Measurements from ENCODE around the gene NUDT3. TPM values are rescaled to one million over a fixed set of nuclear protein-coding genes. Genes with fewer than 3 reads are reported as not detected.

NUDT3 gene
- total RNA-seq, 4 donors from 2014 or later: 40.0 to 71.9 (median 50.6) TPM

DNA sequence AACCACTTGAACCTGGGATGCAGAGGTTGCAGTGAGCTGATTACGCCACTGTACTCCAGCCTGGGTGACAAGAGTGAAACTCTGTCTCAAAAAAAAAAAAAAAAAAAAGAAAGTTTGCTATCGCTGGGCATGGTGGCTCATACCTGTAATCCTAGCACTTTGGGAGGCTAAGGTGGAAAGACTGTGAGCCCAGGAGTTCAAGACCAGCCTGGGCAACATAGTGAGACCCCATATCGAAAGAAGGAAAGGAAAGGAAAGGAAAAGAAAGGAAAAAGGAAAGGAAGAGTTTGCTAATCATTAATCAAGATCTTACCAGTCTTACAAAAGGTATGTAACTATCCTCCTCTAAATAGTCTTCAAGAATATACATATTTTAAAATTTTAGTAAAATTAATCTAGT, 88.3 kb downstream of the NUDT3 start:
- ATAC-seq (no peak), DNase-seq (no peak)
- Histone ChIP-seq H3K27ac (peak overlapping the region; percentile 80 to 90 (median 88)), H3K4me3 (no peak overlapping the region), H3K36me3 (no peaks in the 10 kb centered on the region), H3K9me3 (no peaks in the 10 kb centered on the region), H3K4me1 (peaks cover 64 to 68% of the 10 kb centered on the region in 2 donors), H3K27me3 (no peaks in the 10 kb centered on the region)
- no peak for TF ChIP-seq POLR2A (IDR thresholded peaks at IDR 0.05)
- TF ChIP-seq, protein P1, sequence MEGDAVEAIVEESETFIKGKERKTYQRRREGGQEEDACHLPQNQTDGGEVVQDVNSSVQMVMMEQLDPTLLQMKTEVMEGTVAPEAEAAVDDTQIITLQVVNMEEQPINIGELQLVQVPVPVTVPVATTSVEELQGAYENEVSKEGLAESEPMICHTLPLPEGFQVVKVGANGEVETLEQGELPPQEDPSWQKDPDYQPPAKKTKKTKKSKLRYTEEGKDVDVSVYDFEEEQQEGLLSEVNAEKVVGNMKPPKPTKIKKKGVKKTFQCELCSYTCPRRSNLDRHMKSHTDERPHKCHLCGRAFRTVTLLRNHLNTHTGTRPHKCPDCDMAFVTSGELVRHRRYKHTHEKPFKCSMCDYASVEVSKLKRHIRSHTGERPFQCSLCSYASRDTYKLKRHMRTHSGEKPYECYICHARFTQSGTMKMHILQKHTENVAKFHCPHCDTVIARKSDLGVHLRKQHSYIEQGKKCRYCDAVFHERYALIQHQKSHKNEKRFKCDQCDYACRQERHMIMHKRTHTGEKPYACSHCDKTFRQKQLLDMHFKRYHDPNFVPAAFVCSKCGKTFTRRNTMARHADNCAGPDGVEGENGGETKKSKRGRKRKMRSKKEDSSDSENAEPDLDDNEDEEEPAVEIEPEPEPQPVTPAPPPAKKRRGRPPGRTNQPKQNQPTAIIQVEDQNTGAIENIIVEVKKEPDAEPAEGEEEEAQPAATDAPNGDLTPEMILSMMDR (IDR thresholded peaks at IDR 0.05 in 4 of 5, conservative IDR thresholded peaks at IDR 0.05 in 1 of 5): no peak
- in situ Hi-C loops (cut with MboI; ENCODE audit: low sequenced_read_pairs in 4 of 4) (no loop called here), intact Hi-C loops (cut with DNase I; ENCODE audit: low total_unique reads) (no loop called here)

DNA sequence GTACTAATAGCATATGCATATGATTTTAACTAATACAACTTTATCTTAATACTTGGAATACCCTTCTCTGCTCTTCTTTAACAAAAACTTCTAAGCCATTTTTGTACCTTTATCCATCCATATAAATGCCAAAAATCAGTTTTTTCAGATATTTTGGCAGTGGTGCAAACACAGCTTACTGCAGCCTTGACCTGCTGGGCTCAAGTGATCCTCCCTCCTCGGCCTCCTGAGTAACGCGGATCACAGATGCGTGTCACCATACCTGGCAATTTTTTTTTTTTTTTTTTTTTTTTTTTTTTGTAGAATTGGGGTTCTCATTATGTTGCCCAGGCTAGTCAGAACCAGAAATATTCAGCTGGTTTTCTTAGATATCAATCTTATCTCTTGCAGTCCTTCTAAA, 89.5 kb downstream of the NUDT3 start:
- no peaks in the 10 kb centered on the region for H3K27me3 ChIP-seq
- TF ChIP-seq, protein P1 (IDR thresholded peaks at IDR 0.05 in 4 of 5, conservative IDR thresholded peaks at IDR 0.05 in 1 of 5): no peak
- no peak for TF ChIP-seq POLR2A (IDR thresholded peaks at IDR 0.05)
- ATAC-seq (no peak), DNase-seq (no peak)
- no peaks in the 10 kb centered on the region for H3K9me3 ChIP-seq
- H3K4me1 ChIP-seq: peaks cover 68 to 74% of the 10 kb centered on the region in 2 donors
- no peak overlapping the region for H3K4me3 ChIP-seq
- H3K27ac ChIP-seq: peak overlapping the region; percentile 80 to 90 (median 88)
- intact Hi-C loops (cut with DNase I; ENCODE audit: low total_unique reads): no loop called here
- in situ Hi-C loops (cut with MboI; ENCODE audit: low sequenced_read_pairs in 4 of 4): no loop called here
- no peaks in the 10 kb centered on the region for H3K36me3 ChIP-seq

DNA sequence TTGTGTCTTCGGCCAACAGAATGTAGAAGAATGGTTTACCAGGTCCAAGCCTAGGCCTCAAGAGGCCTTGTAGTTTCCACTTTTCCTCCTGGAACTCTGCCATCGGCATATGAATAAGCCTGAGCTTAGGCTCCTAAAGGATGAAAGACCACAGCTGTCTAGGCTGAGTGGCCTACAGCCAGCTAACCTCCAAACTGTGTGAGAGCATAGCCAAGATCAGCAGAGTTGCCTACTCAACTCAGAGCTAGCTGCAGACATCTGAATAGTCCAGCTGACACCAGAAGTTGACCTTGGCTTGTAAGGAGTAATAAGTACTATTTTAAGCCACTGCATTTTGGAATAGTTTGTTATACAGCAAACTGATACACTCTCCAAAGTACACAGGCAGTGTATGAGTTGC, 91.1 kb downstream of the NUDT3 start:
- no peak for TF ChIP-seq POLR2A (IDR thresholded peaks at IDR 0.05)
- TF ChIP-seq, protein P1 (IDR thresholded peaks at IDR 0.05 in 4 of 5, conservative IDR thresholded peaks at IDR 0.05 in 1 of 5): no peak
- in situ Hi-C loops (cut with MboI; ENCODE audit: low sequenced_read_pairs in 4 of 4) (no loop called here), intact Hi-C loops (cut with DNase I; ENCODE audit: low total_unique reads) (no loop called here)
- Histone ChIP-seq H3K27me3 (no peaks in the 10 kb centered on the region), H3K4me1 (peaks cover 60 to 71% of the 10 kb centered on the region in 2 donors), H3K9me3 (no peaks in the 10 kb centered on the region), H3K4me3 (no peak overlapping the region), H3K36me3 (no peaks in the 10 kb centered on the region), H3K27ac (peak overlapping the region; percentile 80 to 90 (median 88))
- ATAC-seq (peak; percentile 92 to 95), DNase-seq (peak; percentile 58 to 73)

DNA sequence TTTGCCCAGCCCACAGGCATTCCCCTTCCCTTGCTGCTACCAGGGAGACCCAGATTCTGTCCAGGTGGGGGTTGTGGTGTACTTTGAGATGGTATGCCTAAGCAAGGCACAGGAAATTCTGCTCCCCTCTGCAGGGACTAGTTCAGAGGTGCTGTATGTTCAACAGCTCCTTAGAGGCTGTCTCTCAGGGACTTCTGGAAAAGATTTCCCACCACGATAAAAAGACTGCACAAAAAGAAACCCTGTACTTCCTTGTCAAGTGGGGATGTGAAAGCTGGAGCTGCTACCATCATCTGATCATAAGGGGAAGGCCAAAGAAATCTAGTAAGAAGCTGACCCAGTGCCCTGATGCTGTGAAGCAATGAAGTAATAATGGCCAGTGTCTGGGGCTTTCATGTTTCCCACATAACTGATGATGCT, 92.1 kb downstream of the NUDT3 start:
- peaks cover 58 to 70% of the 10 kb centered on the region in 2 donors for H3K4me1 ChIP-seq
- H3K27ac ChIP-seq: peak overlapping the region; percentile 80 to 90 (median 88)
- DNase-seq (no peak), ATAC-seq (peak; percentile 8 to 34)
- in situ Hi-C loops (cut with MboI; ENCODE audit: low sequenced_read_pairs in 4 of 4): no loop called here
- TF ChIP-seq, protein P1 (IDR thresholded peaks at IDR 0.05 in 4 of 5, conservative IDR thresholded peaks at IDR 0.05 in 1 of 5): no peak
- TF ChIP-seq POLR2A (IDR thresholded peaks at IDR 0.05): no peak
- intact Hi-C loops (cut with DNase I; ENCODE audit: low total_unique reads): no loop called here
- no peaks in the 10 kb centered on the region for H3K9me3 ChIP-seq
- H3K36me3 ChIP-seq: no peaks in the 10 kb centered on the region
- H3K27me3 ChIP-seq: no peaks in the 10 kb centered on the region
- H3K4me3 ChIP-seq: no peak overlapping the region

DNA sequence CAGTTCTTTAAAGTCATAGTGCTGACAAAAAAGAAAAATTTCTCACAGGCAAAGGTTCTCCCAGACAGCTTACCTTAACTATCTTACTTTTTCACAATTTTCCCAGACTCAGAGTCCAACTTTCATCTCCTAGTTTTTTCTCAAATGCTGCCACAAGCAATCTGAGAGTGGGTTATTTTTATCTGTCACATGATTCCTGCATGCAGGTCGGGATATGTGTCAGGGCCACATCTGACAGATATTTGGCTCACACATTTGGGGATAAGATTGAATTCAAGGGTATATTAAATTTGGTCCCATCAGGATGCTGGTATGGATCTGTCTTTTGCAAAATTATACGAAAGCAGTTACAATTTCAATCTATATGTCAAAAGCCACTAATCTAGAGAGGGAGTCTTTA, 93.5 kb downstream of the NUDT3 start:
- peak; percentile 31 to 34 for ATAC-seq
- in situ Hi-C loops (cut with MboI; ENCODE audit: low sequenced_read_pairs in 4 of 4) (loop anchor here in 1 of 4 donors (25.0 kb wide), 1 partner anchor 562 kb away; the partner anchor contains the start of gene IP6K3), intact Hi-C loops (cut with DNase I; ENCODE audit: low total_unique reads) (no loop called here)
- TF ChIP-seq POLR2A (IDR thresholded peaks at IDR 0.05): no peak
- TF ChIP-seq, protein P1 (IDR thresholded peaks at IDR 0.05 in 4 of 5, conservative IDR thresholded peaks at IDR 0.05 in 1 of 5): no peak
- no peak overlapping the region for H3K4me3 ChIP-seq
- peaks cover 62 to 79% of the 10 kb centered on the region in 2 donors for H3K4me1 ChIP-seq
- no peaks in the 10 kb centered on the region for H3K9me3 ChIP-seq
- H3K27ac ChIP-seq: peak overlapping the region; percentile 80 to 90 (median 88)
- no peaks in the 10 kb centered on the region for H3K36me3 ChIP-seq
- no peaks in the 10 kb centered on the region for H3K27me3 ChIP-seq
- DNase-seq: no peak

Measured in gastrocnemius medialis (tissue), 4 donors.